ENCODE data around the gene BRF1.

Gene BRF1

DNA sequence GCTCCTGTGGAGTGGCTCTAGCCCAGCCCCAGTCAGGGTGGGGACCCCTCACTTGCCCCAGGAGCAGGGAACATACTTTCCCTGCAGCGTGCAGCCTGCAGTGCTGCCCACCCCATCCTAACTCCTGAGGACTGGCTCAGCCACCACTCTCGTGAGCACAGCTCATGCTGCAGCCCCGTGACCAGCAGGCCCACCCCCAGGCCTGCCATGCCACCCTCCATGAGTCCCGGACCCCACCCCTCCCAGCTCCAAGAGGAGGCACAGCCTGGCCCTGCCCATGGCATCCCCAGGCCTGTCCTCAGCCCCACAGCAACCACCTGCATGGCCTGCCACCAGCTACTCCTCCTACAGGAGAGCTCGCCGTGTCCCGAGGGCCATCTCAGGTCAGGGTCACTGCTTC, 128.3 kb downstream of the BRF1 start:
- no peak overlapping the region for H3K9ac ChIP-seq
- no peaks in the 10 kb centered on the region for H3K79me2 ChIP-seq
- no peak overlapping the region for H3K4me3 ChIP-seq (ENCODE audit: low read depth, low read length)
- peaks cover 12% of the 10 kb centered on the region for H3K4me1 ChIP-seq
- no peaks in the 10 kb centered on the region for H3K27me3 ChIP-seq (ENCODE audit: control insufficient read depth, insufficient read depth, low read length)
- no peak overlapping the region for H2AFZ ChIP-seq
- no peaks in the 10 kb centered on the region for H3K36me3 ChIP-seq (ENCODE audit: control insufficient read depth, insufficient read depth, low read length)
- H3K27ac ChIP-seq, result no peak overlapping the region
- no peaks in the 10 kb centered on the region for H3K9me3 ChIP-seq (ENCODE audit: control insufficient read depth, low read length)
- TF ChIP-seq, protein P1, sequence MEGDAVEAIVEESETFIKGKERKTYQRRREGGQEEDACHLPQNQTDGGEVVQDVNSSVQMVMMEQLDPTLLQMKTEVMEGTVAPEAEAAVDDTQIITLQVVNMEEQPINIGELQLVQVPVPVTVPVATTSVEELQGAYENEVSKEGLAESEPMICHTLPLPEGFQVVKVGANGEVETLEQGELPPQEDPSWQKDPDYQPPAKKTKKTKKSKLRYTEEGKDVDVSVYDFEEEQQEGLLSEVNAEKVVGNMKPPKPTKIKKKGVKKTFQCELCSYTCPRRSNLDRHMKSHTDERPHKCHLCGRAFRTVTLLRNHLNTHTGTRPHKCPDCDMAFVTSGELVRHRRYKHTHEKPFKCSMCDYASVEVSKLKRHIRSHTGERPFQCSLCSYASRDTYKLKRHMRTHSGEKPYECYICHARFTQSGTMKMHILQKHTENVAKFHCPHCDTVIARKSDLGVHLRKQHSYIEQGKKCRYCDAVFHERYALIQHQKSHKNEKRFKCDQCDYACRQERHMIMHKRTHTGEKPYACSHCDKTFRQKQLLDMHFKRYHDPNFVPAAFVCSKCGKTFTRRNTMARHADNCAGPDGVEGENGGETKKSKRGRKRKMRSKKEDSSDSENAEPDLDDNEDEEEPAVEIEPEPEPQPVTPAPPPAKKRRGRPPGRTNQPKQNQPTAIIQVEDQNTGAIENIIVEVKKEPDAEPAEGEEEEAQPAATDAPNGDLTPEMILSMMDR (IDR thresholded peaks at IDR 0.05), result no peak
- H3K4me2 ChIP-seq (ENCODE audit: low read length), result no peak overlapping the region

DNA sequence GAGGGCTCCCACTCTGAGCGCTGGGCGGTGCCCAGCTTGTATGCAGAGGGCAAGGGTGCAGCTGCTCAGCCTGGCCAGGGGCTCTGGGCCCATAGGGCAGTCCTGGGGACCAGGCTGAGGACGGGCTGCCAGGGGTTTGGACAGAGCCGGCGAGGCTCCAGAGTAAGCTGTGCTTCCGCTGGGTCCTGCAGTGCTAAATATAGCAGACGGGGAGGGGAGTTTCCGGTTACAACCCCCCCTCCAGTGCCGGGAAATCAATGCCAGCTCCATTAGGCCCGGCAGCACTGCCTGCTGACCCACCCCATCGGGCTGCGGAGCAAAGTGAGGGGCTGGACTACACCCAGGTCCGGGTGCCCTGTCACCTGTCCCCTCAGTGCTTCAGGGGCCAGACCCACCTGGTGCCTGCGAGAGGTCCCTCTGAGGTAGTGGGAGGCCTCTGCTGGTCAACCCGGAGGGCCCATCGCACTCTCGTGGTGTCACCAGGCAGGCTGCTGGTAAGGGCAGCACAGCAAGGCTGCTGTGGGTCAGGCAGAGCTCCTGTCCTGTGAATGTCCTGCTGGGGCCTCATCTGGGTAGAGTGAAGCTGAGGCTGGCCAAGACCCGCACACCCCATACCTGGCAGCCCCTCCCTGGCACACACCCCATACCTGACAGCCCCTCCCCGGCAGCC, 129.7 kb downstream of the BRF1 start:
- no peak overlapping the region for H3K4me3 ChIP-seq (ENCODE audit: low read depth, low read length)
- H3K4me1 ChIP-seq, result peaks cover 22% of the 10 kb centered on the region
- TF ChIP-seq, protein P1 (IDR thresholded peaks at IDR 0.05), result no peak
- no peaks in the 10 kb centered on the region for H3K27me3 ChIP-seq (ENCODE audit: control insufficient read depth, insufficient read depth, low read length)
- H3K9me3 ChIP-seq (ENCODE audit: control insufficient read depth, low read length), result no peaks in the 10 kb centered on the region
- no peaks in the 10 kb centered on the region for H3K36me3 ChIP-seq (ENCODE audit: control insufficient read depth, insufficient read depth, low read length)
- H3K9ac ChIP-seq, result no peak overlapping the region
- no peak overlapping the region for H3K4me2 ChIP-seq (ENCODE audit: low read length)
- H3K79me2 ChIP-seq, result no peaks in the 10 kb centered on the region
- H3K27ac ChIP-seq, result no peak overlapping the region
- peak overlapping the region; percentile 45 for H2AFZ ChIP-seq

DNA sequence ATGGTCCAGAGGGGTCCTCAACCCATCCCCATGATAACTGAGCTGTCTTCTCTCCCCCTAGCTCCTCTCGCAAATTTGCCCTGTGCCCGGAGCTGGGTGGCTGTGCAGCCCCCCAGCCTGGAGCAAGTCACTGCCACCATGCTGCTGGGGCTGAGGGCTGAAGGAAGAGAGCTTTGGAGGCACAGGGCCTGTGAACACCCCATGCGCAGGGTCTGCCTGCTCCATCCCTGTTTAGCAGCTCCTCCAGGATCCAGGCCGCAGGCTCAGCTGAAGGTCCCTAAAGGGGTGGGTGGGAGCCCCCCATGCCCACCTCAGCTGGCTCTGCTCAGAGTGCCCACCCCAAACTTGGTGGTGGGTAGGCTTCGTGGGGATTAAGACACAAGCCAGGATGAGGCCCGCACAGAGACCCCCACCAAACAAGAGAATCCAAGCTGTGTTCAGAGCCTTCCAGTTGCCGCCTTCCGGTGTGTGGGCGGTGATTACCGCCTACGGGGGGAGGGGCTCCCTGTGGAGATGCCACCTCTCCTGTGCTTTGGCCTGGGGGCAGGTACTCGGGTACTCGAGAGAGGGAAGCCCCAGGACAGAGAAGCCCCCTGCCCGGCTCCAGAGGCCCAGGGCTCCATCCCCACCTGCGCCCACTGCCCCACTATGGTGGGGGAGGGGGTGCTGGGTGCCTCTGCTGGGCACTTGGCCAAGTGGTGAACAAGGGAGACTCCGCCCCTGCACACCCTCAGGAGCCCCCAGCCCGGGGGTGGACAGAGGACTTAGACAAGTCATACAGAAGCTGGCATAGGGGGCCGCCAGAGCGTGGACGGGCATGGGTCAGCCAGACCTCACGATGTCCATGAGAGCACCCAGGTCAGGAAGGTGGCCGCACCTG, 130.8 kb downstream of the BRF1 start:
- no peak overlapping the region for H2AFZ ChIP-seq
- peaks cover 29% of the 10 kb centered on the region for H3K4me1 ChIP-seq
- H3K79me2 ChIP-seq, result no peaks in the 10 kb centered on the region
- TF ChIP-seq, protein P1 (IDR thresholded peaks at IDR 0.05), result no peak
- H3K36me3 ChIP-seq (ENCODE audit: control insufficient read depth, insufficient read depth, low read length), result no peaks in the 10 kb centered on the region
- H3K27ac ChIP-seq, result no peak overlapping the region
- H3K9me3 ChIP-seq (ENCODE audit: control insufficient read depth, low read length), result no peaks in the 10 kb centered on the region
- no peak overlapping the region for H3K9ac ChIP-seq
- H3K4me3 ChIP-seq (ENCODE audit: low read depth, low read length), result no peak overlapping the region
- no peak overlapping the region for H3K4me2 ChIP-seq (ENCODE audit: low read length)
- no peaks in the 10 kb centered on the region for H3K27me3 ChIP-seq (ENCODE audit: control insufficient read depth, insufficient read depth, low read length)

DNA sequence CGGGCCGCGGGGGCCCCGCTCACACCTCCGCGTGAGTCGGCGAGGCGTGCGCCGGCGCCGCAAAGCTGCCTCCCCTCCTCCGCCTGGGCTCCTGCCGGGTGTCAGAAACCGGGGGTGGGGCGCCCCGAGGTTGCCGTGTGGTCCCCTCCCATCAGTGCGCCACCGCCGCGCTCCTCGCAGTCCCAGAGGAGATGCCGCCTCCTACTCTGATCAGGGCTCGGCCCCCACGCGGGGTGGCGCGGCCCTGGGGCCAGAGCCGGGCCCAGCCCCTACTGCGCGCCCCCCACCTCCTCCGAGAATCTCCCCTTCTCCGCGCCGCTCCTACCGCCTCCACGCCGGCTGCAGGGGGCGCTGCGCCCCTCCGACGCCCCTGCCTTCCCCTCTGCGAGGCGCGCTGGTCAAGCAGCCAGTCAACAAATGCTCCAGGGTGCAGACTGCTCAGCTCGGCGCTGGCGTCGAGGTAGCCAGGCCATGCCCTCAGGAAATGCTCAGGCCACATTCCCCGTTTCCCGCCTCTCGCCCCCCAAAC, 131.8 kb downstream of the BRF1 start:
- H3K79me2 ChIP-seq, result no peaks in the 10 kb centered on the region
- H3K4me1 ChIP-seq, result peaks cover 29% of the 10 kb centered on the region
- no peak overlapping the region for H3K4me2 ChIP-seq (ENCODE audit: low read length)
- no peak overlapping the region for H3K9ac ChIP-seq
- no peaks in the 10 kb centered on the region for H3K9me3 ChIP-seq (ENCODE audit: control insufficient read depth, low read length)
- TF ChIP-seq, protein P1 (IDR thresholded peaks at IDR 0.05), result no peak
- no peaks in the 10 kb centered on the region for H3K36me3 ChIP-seq (ENCODE audit: control insufficient read depth, insufficient read depth, low read length)
- H3K27ac ChIP-seq, result no peak overlapping the region
- H2AFZ ChIP-seq, result peak overlapping the region; percentile 22
- no peak overlapping the region for H3K4me3 ChIP-seq (ENCODE audit: low read depth, low read length)
- H3K27me3 ChIP-seq (ENCODE audit: control insufficient read depth, insufficient read depth, low read length), result no peaks in the 10 kb centered on the region

All from parathyroid adenoma (tissue), 2 donors.